Naive B cell (primary cell): ENCODE data around the gene SRPX2. TPM values are rescaled to one million over a fixed set of nuclear protein-coding genes. Genes with fewer than 3 reads are reported as not detected.
A peak's percentile ranks its signal among the peaks of the same experiment; 100 is the strongest.

Source experiments
- ATAC-seq, 2 donors: fragments of 150-1000 bp; cut with Tn5 transposase; 2 replicates each; pipeline ENCODE4 v1.10.0; 2021; ENCODE audit warnings: low read depth in 2 of 2, mild to moderate bottlenecking in 2 of 2, moderate library complexity in 2 of 2
- DNase-seq: peaks from one replicate; pipeline ENCODE4 v3.0.0; 2022
- H3K27ac Mint-ChIP-seq, 6 donors: one replicate each; pipeline ENCODE4 v1.8.0; 2020 to 2022; ENCODE audit warnings: mild to moderate bottlenecking in 6 of 6, mixed read lengths in 6 of 6, moderate library complexity in 5 of 6, inconsistent platforms in 2 of 6
- H3K27me3 Mint-ChIP-seq, 3 donors: one replicate each; pipeline ENCODE4 v1.8.0; 2021 to 2022; ENCODE audit warnings: mixed read lengths in 3 of 3, mild to moderate bottlenecking in 1 of 3
- H3K36me3 Mint-ChIP-seq, 2 donors: one replicate each; pipeline ENCODE4 v1.8.0; 2020 to 2022; ENCODE audit warnings: mixed read lengths in 2 of 2, inconsistent platforms in 1 of 2, mild to moderate bottlenecking in 1 of 2
- H3K4me1 Mint-ChIP-seq, 3 donors: one replicate each; pipeline ENCODE4 v1.8.0; 2020 to 2022; ENCODE audit warnings: mixed read lengths in 3 of 3, inconsistent platforms in 1 of 3, mild to moderate bottlenecking in 1 of 3, moderate library complexity in 1 of 3
- H3K4me3 Mint-ChIP-seq, 8 donors: one replicate each; pipeline ENCODE4 v1.8.0; 2020 to 2022; ENCODE audit warnings: mild to moderate bottlenecking in 8 of 8, mixed read lengths in 8 of 8, moderate library complexity in 8 of 8, inconsistent platforms in 2 of 8
- H3K9me3 Mint-ChIP-seq, 7 donors: one replicate each; pipeline ENCODE4 v1.8.0; 2020 to 2022; ENCODE audit warnings: mixed read lengths in 7 of 7, mild to moderate bottlenecking in 5 of 7, inconsistent platforms in 2 of 7, moderate library complexity in 1 of 7
- polyA plus RNA-seq, 6 donors: library from polyadenylated mRNA; unstranded; fragments of 300-500 nt; fragmentation: Illumina TruSeq; gene quantifications; one replicate each; pipeline ENCODE4 v1.2.3, GENCODE V29; 2021; ENCODE audit warnings: low read depth in 6 of 6

The SRPX2 gene
- polyA plus RNA-seq, result not detected

GRCh38 chrX:100643956-100644860 is at the start of gene SRPX2:
SRPX2 (plus strand) TSS chrX:100644199; CDS start chrX:100646323, 2,124 bp downstream.
- Mint-ChIP-seq H3K4me3 (no peak within 1 kb of the TSS), H3K9me3 (peaks cover 0 to 8% (median 0%) of the 10 kb centered on the region in 7 donors), H3K27me3 (peaks cover 28 to 51% (median 45%) of the 10 kb centered on the region in 3 donors), H3K36me3 (no peaks in the 10 kb centered on the region), H3K4me1 (no peaks in the 10 kb centered on the region), H3K27ac (no peak within 1 kb of the TSS)
- ATAC-seq, result no peak
- DNase-seq, result no peak

GRCh38 chrX:100596601-100597000 is 47.4 kb upstream of the SRPX2 start:
- ATAC-seq, result no peak
- no peak overlapping the region for H3K4me3 Mint-ChIP-seq
- H3K4me1 Mint-ChIP-seq, result peaks cover 0 to 6% (median 0%) of the 10 kb centered on the region in 3 donors
- no peak for DNase-seq
- peaks cover 11 to 33% (median 15%) of the 10 kb centered on the region in 3 donors for H3K27me3 Mint-ChIP-seq
- H3K36me3 Mint-ChIP-seq, result no peaks in the 10 kb centered on the region
- no peaks in the 10 kb centered on the region for H3K9me3 Mint-ChIP-seq
- H3K27ac Mint-ChIP-seq, result no peak overlapping the region

- peaks cover 16 to 24% (median 17%) of the 10 kb centered on the region in 3 donors for H3K27me3 Mint-ChIP-seq
Measured at GRCh38 chrX:100599456-100599855, 44.5 kb upstream of the SRPX2 start.

GRCh38 chrX:100600340-100600739 is 43.7 kb upstream of the SRPX2 start:
- peaks cover 0 to 9% (median 0%) of the 10 kb centered on the region in 3 donors for H3K4me1 Mint-ChIP-seq
- H3K27me3 Mint-ChIP-seq, result peaks cover 11 to 20% (median 16%) of the 10 kb centered on the region in 3 donors
- H3K27ac Mint-ChIP-seq, result no peak overlapping the region
- no peaks in the 10 kb centered on the region for H3K36me3 Mint-ChIP-seq
- H3K9me3 Mint-ChIP-seq, result no peaks in the 10 kb centered on the region
- DNase-seq (no peak), ATAC-seq (no peak)
- no peak overlapping the region for H3K4me3 Mint-ChIP-seq

More at GRCh38 chrX:100599456-100599855, 44.5 kb upstream of the SRPX2 start:
- no peaks in the 10 kb centered on the region for H3K9me3 Mint-ChIP-seq
- H3K4me3 Mint-ChIP-seq, result no peak overlapping the region
- H3K36me3 Mint-ChIP-seq, result no peaks in the 10 kb centered on the region
- ATAC-seq, result no peak
- H3K4me1 Mint-ChIP-seq, result peaks cover 0 to 9% (median 0%) of the 10 kb centered on the region in 3 donors
- DNase-seq, result no peak
- no peak overlapping the region for H3K27ac Mint-ChIP-seq

- ATAC-seq, result peak; percentile 45 to 51
- H3K4me3 Mint-ChIP-seq, result no peak overlapping the region
- H3K36me3 Mint-ChIP-seq, result no peaks in the 10 kb centered on the region
- DNase-seq, result no peak
- peaks cover 7 to 16% (median 12%) of the 10 kb centered on the region in 3 donors for H3K27me3 Mint-ChIP-seq
- no peak overlapping the region for H3K27ac Mint-ChIP-seq
- no peaks in the 10 kb centered on the region for H3K9me3 Mint-ChIP-seq
- peaks cover 0 to 9% (median 0%) of the 10 kb centered on the region in 3 donors for H3K4me1 Mint-ChIP-seq
Measured at GRCh38 chrX:100600758-100601157, 43.2 kb upstream of the SRPX2 start.

GRCh38 chrX:100606753-100607152 is 37.2 kb upstream of the SRPX2 start:
- peak; percentile 27 for DNase-seq
- H3K4me3 Mint-ChIP-seq, result peak overlapping the region in 3 of 8 donors; percentile 32 to 45 (median 37)

GRCh38 chrX:100609591-100609990 is 34.4 kb upstream of the SRPX2 start:
- H3K27ac Mint-ChIP-seq, result no peak overlapping the region
- H3K9me3 Mint-ChIP-seq, result peaks cover 0 to 3% (median 0%) of the 10 kb centered on the region in 7 donors

More at GRCh38 chrX:100606753-100607152, 37.2 kb upstream of the SRPX2 start:
- Mint-ChIP-seq H3K9me3 (peaks cover 0 to 3% (median 0%) of the 10 kb centered on the region in 7 donors), H3K4me1 (peaks cover 0 to 12% (median 11%) of the 10 kb centered on the region in 3 donors), H3K27ac (peak overlapping the region in 1 of 6 donors; percentile 39), H3K27me3 (peaks cover 9 to 40% (median 23%) of the 10 kb centered on the region in 3 donors), H3K36me3 (no peaks in the 10 kb centered on the region)
- ATAC-seq, result peak; percentile 70 to 77

GRCh38 chrX:100611951-100612350 is 32.0 kb upstream of the SRPX2 start:
- no peak for ATAC-seq
- peaks cover 0 to 7% (median under 1%) of the 10 kb centered on the region in 3 donors for H3K4me1 Mint-ChIP-seq
- DNase-seq, result no peak
- no peak overlapping the region for H3K4me3 Mint-ChIP-seq
- no peak overlapping the region for H3K27ac Mint-ChIP-seq
- H3K9me3 Mint-ChIP-seq, result peaks cover 0 to 3% (median 0%) of the 10 kb centered on the region in 7 donors
- H3K27me3 Mint-ChIP-seq, result peaks cover 11 to 59% (median 25%) of the 10 kb centered on the region in 3 donors
- no peaks in the 10 kb centered on the region for H3K36me3 Mint-ChIP-seq

More at GRCh38 chrX:100609591-100609990, 34.4 kb upstream of the SRPX2 start:
- DNase-seq, result no peak
- no peak for ATAC-seq
- H3K36me3 Mint-ChIP-seq, result no peaks in the 10 kb centered on the region
- H3K27me3 Mint-ChIP-seq, result peaks cover 13 to 54% (median 30%) of the 10 kb centered on the region in 3 donors
- H3K4me3 Mint-ChIP-seq, result no peak overlapping the region
- peaks cover 0 to 11% (median 11%) of the 10 kb centered on the region in 3 donors for H3K4me1 Mint-ChIP-seq

- peaks cover 16 to 60% (median 17%) of the 10 kb centered on the region in 3 donors for H3K27me3 Mint-ChIP-seq
- peaks cover 0 to 6% (median 0%) of the 10 kb centered on the region in 7 donors for H3K9me3 Mint-ChIP-seq
- H3K4me1 Mint-ChIP-seq, result peaks cover 0 to 7% (median 0%) of the 10 kb centered on the region in 3 donors
- no peaks in the 10 kb centered on the region for H3K36me3 Mint-ChIP-seq
- H3K4me3 Mint-ChIP-seq, result no peak overlapping the region
- DNase-seq, result peak; percentile 12
- peak; percentile 44 to 68 for ATAC-seq
- peak overlapping the region in 1 of 6 donors; percentile 44 for H3K27ac Mint-ChIP-seq
Measured at GRCh38 chrX:100615005-100615404, 29.0 kb upstream of the SRPX2 start.

- peaks cover 0 to 9% (median 2%) of the 10 kb centered on the region in 7 donors for H3K9me3 Mint-ChIP-seq
- DNase-seq (no peak), ATAC-seq (no peak)
- H3K4me1 Mint-ChIP-seq, result peaks cover 9 to 17% (median 11%) of the 10 kb centered on the region in 3 donors
- no peak overlapping the region for H3K27ac Mint-ChIP-seq
- H3K4me3 Mint-ChIP-seq, result no peak overlapping the region
- peaks cover 0 to 12% (median 1%) of the 10 kb centered on the region in 3 donors for H3K27me3 Mint-ChIP-seq
- H3K36me3 Mint-ChIP-seq, result peaks cover 0 to 3% of the 10 kb centered on the region in 2 donors
Measured at GRCh38 chrX:100623001-100623400, 21.0 kb upstream of the SRPX2 start.

GRCh38 chrX:100625985-100626491 is 18.0 kb upstream of the SRPX2 start:
- H3K27ac Mint-ChIP-seq, result peak overlapping the region in 3 of 6 donors; percentile 36 to 92 (median 64)
- peaks cover 0 to 3% of the 10 kb centered on the region in 2 donors for H3K36me3 Mint-ChIP-seq
- H3K9me3 Mint-ChIP-seq, result peaks cover 0 to 5% (median 3%) of the 10 kb centered on the region in 7 donors
- peaks cover 9 to 17% (median 11%) of the 10 kb centered on the region in 3 donors for H3K4me1 Mint-ChIP-seq
- H3K27me3 Mint-ChIP-seq, result peaks cover 6 to 22% (median 18%) of the 10 kb centered on the region in 3 donors
- H3K4me3 Mint-ChIP-seq, result peak overlapping the region; percentile 16 to 78 (median 61)
- peak; percentile 54 for DNase-seq
- peak; percentile 89 to 92 for ATAC-seq

- Mint-ChIP-seq H3K9me3 (peaks cover 0 to 9% (median 4%) of the 10 kb centered on the region in 7 donors), H3K4me3 (no peak overlapping the region), H3K27ac (no peak overlapping the region), H3K27me3 (peaks cover 20 to 36% (median 34%) of the 10 kb centered on the region in 3 donors), H3K4me1 (peaks cover 8 to 10% (median 9%) of the 10 kb centered on the region in 3 donors), H3K36me3 (peaks cover 0 to 6% of the 10 kb centered on the region in 2 donors)
- ATAC-seq (no peak), DNase-seq (no peak)
Measured at GRCh38 chrX:100635040-100635439, 9.0 kb upstream of the SRPX2 start.

GRCh38 chrX:100635989-100636320 is 8.0 kb upstream of the SRPX2 start:
- Mint-ChIP-seq H3K9me3 (peaks cover 0 to 9% (median 4%) of the 10 kb centered on the region in 7 donors), H3K27me3 (peaks cover 15 to 40% (median 36%) of the 10 kb centered on the region in 3 donors), H3K27ac (no peak overlapping the region), H3K36me3 (peaks cover 0 to 6% of the 10 kb centered on the region in 2 donors), H3K4me3 (peak overlapping the region in 5 of 8 donors; percentile 1 to 94 (median 81)), H3K4me1 (peaks cover 8 to 10% (median 9%) of the 10 kb centered on the region in 3 donors)
- no peak for DNase-seq
- ATAC-seq, result no peak
